OCI-LY3 (cell line): ENCODE results near the gene MAML2.

Experiments used
- CTCF ChIP-seq: fragments of 200-600, 300-600 bp; sonication (generic); IDR thresholded peaks from 2 replicates; pipeline ENCODE4 v1.5.1; 2014; ENCODE audit warnings: antibody characterized with exemption, low read length, low read depth
- EZH2phosphoT487 ChIP-seq: fragments of 200-600 bp; shearing (Covaris generic); IDR thresholded peaks from 2 replicates; pipeline ENCODE4 v1.6.1; 2018; ENCODE audit warnings: antibody characterized with exemption, mixed run types, low read depth

GRCh38 chr11:96322775-96323641 lies 20.0 kb downstream of the MAML2 start:
- TF ChIP-seq CTCF = no peak
- TF ChIP-seq EZH2phosphoT487 = no peak
